A673 (cell line): ENCODE data around the gene MRPL53. TPM values are rescaled to one million over a fixed set of nuclear protein-coding genes. Genes with fewer than 3 reads are reported as not detected.

Experiments
- BruUV-seq: library from RNA; stranded (reverse); fragments of 400-500 nt; replicated peaks from 2 replicates; lab custom pipeline; 2021; lab: Mats Ljungman, UMichigan
- CTCF ChIA-PET: fragments of 300-600 bp; sonication (Branson Sonifier 250); formaldehyde crosslinking; loops from one replicate; lab custom pipeline; 2022; ENCODE audit warnings: antibody characterized with exemption; lab: Charles Lee
- POLR2A ChIA-PET: fragments of 300-600 bp; sonication (Branson Sonifier 250); formaldehyde crosslinking; loops from one replicate; lab custom pipeline; 2022; ENCODE audit warnings: antibody characterized with exemption; ENCODE audit not compliant: low non-redundant PET; lab: Charles Lee
- DNase-seq: peaks from one replicate; pipeline ENCODE4 v3.0.0-alpha.2; 2015; ENCODE audit warnings: low spot score
- H3K27ac ChIP-seq: fragments of 200-600 bp; sonication (generic); 2 replicates; pipeline ENCODE4 v1.5.1; 2016; ENCODE audit warnings: mixed run types, low read depth, mild to moderate bottlenecking, mixed read lengths, antibody characterized with exemption, low read length; ENCODE audit not compliant: poor library complexity, severe bottlenecking
- H3K27me3 ChIP-seq: fragments of 200-600 bp; sonication (generic); replicated peaks from 2 replicates; pipeline ENCODE4 v1.6.1; 2017; ENCODE audit warnings: mixed run types, low read depth, mild to moderate bottlenecking, mixed read lengths, antibody characterized with exemption, low read length; ENCODE audit not compliant: insufficient read depth, poor library complexity
- H3K36me3 ChIP-seq: fragments of 200-600 bp; sonication (generic); 2 replicates; pipeline ENCODE4 v1.6.1; 2016; ENCODE audit warnings: mixed run types, mild to moderate bottlenecking, mixed read lengths, antibody characterized with exemption, low read length; ENCODE audit not compliant: insufficient read depth, poor library complexity, severe bottlenecking
- H3K4me1 ChIP-seq: fragments of 200-600 bp; sonication (generic); 2 replicates; pipeline ENCODE4 v1.6.1; 2017; ENCODE audit warnings: mixed run types, mild to moderate bottlenecking, mixed read lengths, antibody characterized with exemption, low read length; ENCODE audit not compliant: insufficient read depth, poor library complexity, severe bottlenecking
- H3K4me3 ChIP-seq: fragments of 200-600 bp; sonication (generic); 2 replicates; pipeline ENCODE4 v1.5.1; 2016; ENCODE audit warnings: low read depth, mixed run types, mild to moderate bottlenecking, mixed read lengths, low read length; ENCODE audit not compliant: poor library complexity, severe bottlenecking
- H3K9me3 ChIP-seq: fragments of 200-600 bp; sonication (generic); 2 replicates; pipeline ENCODE4 v1.6.1; 2016; ENCODE audit warnings: mixed run types, low read depth, mild to moderate bottlenecking, mixed read lengths, antibody characterized with exemption, low read length; ENCODE audit not compliant: poor library complexity, severe bottlenecking
- EZH2 ChIP-seq: fragments of 200-600 bp; sonication (generic); IDR thresholded peaks from 2 replicates; pipeline ENCODE4 v1.6.1; 2017; ENCODE audit warnings: borderline replicate concordance, low read depth, mild to moderate bottlenecking, mixed read lengths, antibody characterized with exemption, low read length; ENCODE audit not compliant: poor library complexity, severe bottlenecking
- intact Hi-C: fragments of 100-400 bp; cut with micrococcal nuclease; formaldehyde crosslinking; loops from one replicate; pipeline ENCODE4 v1.10.0; 2022; ENCODE audit not compliant: unreplicated experiment
- total RNA-seq: library from RNA; stranded (reverse); gene quantifications from 2 replicates; pipeline ENCODE4 v1.2.3, GENCODE V29; 2021
- TF ChIP-seq, protein P1 (sequence below): fragments of 300-800, 200-600 bp; sonication (generic); conservative IDR thresholded peaks from 2 replicates; pipeline ENCODE4 v1.5.1; 2017; ENCODE audit warnings: low read depth, mild to moderate bottlenecking, antibody characterized with exemption, low read length, moderate library complexity, mixed read lengths

The MRPL53 gene
- total RNA-seq, 1 experiment from 2014 or later: 104 TPM

GRCh38 chr2:74441690-74442482 is 30.6 kb downstream of the MRPL53 start, which contains the start of gene RTKN:
Gene RTKN, minus strand, starts transcription at chr2:74441937. Its CDS starts 121 bp downstream, at chr2:74441816.
- H3K27me3 ChIP-seq: no peaks in the 10 kb centered on the region
- POLR2A ChIA-PET: no interaction called here
- no peaks in the 10 kb centered on the region for H3K36me3 ChIP-seq
- peaks cover 47% of the 10 kb centered on the region for H3K4me1 ChIP-seq
- intact Hi-C loops: no loop called here
- peak within 1 kb of the TSS; percentile 80 for H3K27ac ChIP-seq
- no peaks in the 10 kb centered on the region for H3K9me3 ChIP-seq
- peak within 1 kb of the TSS; percentile 65 for H3K4me3 ChIP-seq
- BruUV-seq: no TSS peak
- TF ChIP-seq, protein P1, sequence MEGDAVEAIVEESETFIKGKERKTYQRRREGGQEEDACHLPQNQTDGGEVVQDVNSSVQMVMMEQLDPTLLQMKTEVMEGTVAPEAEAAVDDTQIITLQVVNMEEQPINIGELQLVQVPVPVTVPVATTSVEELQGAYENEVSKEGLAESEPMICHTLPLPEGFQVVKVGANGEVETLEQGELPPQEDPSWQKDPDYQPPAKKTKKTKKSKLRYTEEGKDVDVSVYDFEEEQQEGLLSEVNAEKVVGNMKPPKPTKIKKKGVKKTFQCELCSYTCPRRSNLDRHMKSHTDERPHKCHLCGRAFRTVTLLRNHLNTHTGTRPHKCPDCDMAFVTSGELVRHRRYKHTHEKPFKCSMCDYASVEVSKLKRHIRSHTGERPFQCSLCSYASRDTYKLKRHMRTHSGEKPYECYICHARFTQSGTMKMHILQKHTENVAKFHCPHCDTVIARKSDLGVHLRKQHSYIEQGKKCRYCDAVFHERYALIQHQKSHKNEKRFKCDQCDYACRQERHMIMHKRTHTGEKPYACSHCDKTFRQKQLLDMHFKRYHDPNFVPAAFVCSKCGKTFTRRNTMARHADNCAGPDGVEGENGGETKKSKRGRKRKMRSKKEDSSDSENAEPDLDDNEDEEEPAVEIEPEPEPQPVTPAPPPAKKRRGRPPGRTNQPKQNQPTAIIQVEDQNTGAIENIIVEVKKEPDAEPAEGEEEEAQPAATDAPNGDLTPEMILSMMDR: no peak
- no peak for TF ChIP-seq EZH2
- CTCF ChIA-PET: no interaction called here
- DNase-seq: no peak

DNA sequence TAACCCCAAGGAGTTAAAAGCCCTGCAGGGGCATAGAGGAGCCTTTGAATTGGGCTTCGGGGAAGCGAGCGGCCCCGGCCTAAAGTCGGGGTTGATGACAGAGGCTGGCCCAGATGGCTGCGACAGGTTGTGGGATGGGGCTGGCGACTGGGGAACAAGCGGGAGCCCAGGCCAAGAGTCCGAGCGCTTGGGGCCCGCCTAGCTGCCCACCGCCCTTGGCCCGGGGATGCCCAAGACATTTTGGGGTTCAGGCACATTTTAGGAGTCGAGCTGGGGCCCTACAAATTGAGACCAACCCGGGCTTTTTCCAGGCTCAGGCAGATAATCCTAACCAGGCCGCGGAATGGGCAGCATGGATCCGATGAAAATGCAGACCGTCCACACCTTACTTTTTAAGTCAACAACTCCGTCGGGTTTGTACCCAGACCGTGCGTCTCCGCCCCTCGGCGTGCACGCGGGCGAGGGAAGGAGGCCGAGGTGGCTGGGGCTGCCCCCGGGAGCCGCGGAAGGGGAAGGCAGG is 31.2 kb downstream of the MRPL53 start:
- peaks cover 51% of the 10 kb centered on the region for H3K4me1 ChIP-seq
- no peak overlapping the region for H3K4me3 ChIP-seq
- H3K27ac ChIP-seq: peak overlapping the region; percentile 80
- DNase-seq: no peak
- CTCF ChIA-PET: no interaction called here
- BruUV-seq: no TSS peak
- TF ChIP-seq EZH2: no peak
- TF ChIP-seq, protein P1: no peak
- H3K9me3 ChIP-seq: no peaks in the 10 kb centered on the region
- POLR2A ChIA-PET: no interaction called here
- no peaks in the 10 kb centered on the region for H3K27me3 ChIP-seq
- intact Hi-C loops: no loop called here
- H3K36me3 ChIP-seq: no peaks in the 10 kb centered on the region

DNA sequence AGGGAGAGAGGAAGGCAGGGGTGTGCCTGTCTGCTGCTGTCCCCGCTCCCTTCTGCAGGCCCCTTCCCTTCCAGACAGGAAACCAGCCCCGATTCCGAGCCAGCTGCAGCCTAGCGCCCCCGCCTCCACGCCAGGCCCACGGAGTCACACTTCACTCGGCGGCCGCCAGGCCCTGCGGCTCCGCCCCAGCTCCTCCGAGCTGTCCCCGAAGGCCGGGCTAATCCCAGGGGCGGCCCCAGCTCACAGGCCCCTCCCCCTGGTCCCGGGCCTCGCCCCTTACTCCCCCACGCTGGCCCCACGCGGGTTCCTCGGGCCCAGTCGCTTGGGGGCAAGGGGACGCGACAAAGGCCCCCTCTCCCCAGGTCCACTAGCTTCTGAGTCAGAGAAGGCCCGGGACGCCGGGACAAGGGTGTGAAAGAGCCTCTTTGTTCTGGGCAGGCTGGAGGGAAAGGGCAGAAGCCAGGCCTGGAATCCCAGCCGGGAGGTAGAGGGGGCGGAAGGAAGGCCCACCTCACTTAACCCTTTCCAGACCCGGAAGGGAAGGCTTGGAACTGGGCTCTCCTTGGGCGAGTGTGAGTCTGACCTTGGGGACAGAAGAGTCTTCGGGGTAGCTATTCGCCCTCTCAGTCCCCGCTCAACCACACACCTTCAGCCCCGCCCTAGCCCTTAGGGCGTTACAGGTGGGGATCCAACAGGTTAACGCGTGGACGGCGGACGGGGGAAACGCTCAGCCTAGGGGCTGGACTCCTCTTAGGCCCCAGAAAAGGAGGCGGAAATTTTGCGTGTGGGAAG is 31.9 kb downstream of the MRPL53 start:
- POLR2A ChIA-PET: interaction anchor here (0.7 kb wide), 1 partner anchor 14 kb away, joined by 4 read pairs; the partner anchor contains the start of gene INO80B

More for the DNA sequence above, 31.9 kb downstream of the MRPL53 start:
- Histone ChIP-seq H3K9me3 (no peaks in the 10 kb centered on the region), H3K36me3 (no peaks in the 10 kb centered on the region), H3K27me3 (no peaks in the 10 kb centered on the region), H3K4me1 (peaks cover 51% of the 10 kb centered on the region), H3K4me3 (peak overlapping the region; percentile 65), H3K27ac (peak overlapping the region; percentile 80)
- DNase-seq: peak; percentile 90
- TF ChIP-seq, protein P1: 0 out of 2 replicates have a peak, but pooled peaks have one; percentile 32
- TF ChIP-seq EZH2: no peak
- BruUV-seq: no TSS peak
- CTCF ChIA-PET: interaction anchor here (0.6 to 1.3 kb wide), 3 partner anchors 8 to 49 kb away, joined by 3 to 4 read pairs (median 3); no protein-coding TSS in a partner anchor
- intact Hi-C loops: no loop called here
